Measurements from ENCODE around the gene ADGRA3. TPM values are rescaled to one million over a fixed set of nuclear protein-coding genes. Genes with fewer than 3 reads are reported as not detected.

The ADGRA3 gene
- total RNA-seq, 1 experiment from 2014 or later = 40.5 TPM

DNA sequence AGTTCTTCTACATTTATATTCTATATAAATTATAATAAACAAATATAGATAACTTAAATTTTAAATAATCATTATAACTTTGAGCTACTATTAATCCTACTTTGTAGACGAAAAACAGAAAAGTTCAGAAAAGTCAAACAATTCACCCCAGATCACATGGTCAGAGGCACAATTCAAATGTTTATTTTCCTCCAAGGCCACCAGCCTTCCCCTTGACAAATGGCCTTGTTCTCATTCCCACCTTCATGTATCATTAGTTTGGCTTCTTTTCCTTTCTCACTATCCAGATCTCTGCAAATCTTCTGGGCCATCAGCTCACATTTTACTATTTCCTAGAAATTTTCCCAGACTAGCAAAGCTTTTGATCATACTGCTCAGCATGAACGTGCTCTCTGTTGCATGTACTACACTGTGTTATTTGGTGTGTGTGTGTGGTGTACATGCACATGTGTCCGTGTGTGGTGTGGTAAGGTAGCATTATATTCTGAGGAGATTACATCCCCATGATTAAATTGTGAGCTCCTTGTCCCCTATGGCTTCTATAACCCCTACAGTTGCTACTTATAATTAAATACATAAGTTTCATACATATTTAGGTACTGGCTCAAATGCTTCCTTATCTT is 61.5 kb downstream of the ADGRA3 start:
- Mint-ChIP-seq H3K4me1 (peaks cover 28% of the 10 kb centered on the region), H3K36me3 (peaks cover 6% of the 10 kb centered on the region; the same call in 1 of the 2 replicates), H3K9me3 (no peaks in the 10 kb centered on the region), H3K27ac (no peak overlapping the region; the same call in 1 of the 2 replicates), H3K4me3 (no peak overlapping the region), H3K27me3 (ENCODE audit: low read depth) (no peaks in the 10 kb centered on the region)
- ChIA-PET CTCF (no interaction called here), POLR2A (no interaction called here)
- ATAC-seq (no peak), DNase-seq (ENCODE audit: low spot score) (no peak)
- TF ChIP-seq ZNF396 (CRISPR knock-in tag; IDR thresholded peaks at IDR 0.05; ENCODE audit: borderline replicate concordance) = no peak
- TF ChIP-seq ZNF232 (CRISPR knock-in tag; IDR thresholded peaks at IDR 0.05) = no peak
- TF ChIP-seq EMX1 (CRISPR knock-in tag; IDR thresholded peaks at IDR 0.05) = no peak
- TF ChIP-seq, protein P1, sequence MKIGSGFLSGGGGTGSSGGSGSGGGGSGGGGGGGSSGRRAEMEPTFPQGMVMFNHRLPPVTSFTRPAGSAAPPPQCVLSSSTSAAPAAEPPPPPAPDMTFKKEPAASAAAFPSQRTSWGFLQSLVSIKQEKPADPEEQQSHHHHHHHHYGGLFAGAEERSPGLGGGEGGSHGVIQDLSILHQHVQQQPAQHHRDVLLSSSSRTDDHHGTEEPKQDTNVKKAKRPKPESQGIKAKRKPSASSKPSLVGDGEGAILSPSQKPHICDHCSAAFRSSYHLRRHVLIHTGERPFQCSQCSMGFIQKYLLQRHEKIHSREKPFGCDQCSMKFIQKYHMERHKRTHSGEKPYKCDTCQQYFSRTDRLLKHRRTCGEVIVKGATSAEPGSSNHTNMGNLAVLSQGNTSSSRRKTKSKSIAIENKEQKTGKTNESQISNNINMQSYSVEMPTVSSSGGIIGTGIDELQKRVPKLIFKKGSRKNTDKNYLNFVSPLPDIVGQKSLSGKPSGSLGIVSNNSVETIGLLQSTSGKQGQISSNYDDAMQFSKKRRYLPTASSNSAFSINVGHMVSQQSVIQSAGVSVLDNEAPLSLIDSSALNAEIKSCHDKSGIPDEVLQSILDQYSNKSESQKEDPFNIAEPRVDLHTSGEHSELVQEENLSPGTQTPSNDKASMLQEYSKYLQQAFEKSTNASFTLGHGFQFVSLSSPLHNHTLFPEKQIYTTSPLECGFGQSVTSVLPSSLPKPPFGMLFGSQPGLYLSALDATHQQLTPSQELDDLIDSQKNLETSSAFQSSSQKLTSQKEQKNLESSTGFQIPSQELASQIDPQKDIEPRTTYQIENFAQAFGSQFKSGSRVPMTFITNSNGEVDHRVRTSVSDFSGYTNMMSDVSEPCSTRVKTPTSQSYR (CRISPR knock-in tag; IDR thresholded peaks at IDR 0.05) = no peak
- TF ChIP-seq SOX15 (CRISPR knock-in tag; IDR thresholded peaks at IDR 0.05) = no peak
- no peak for TF ChIP-seq NR1H2 (CRISPR knock-in tag; IDR thresholded peaks at IDR 0.05)
- no peak for TF ChIP-seq PRRX2 (CRISPR knock-in tag; IDR thresholded peaks at IDR 0.05)

DNA sequence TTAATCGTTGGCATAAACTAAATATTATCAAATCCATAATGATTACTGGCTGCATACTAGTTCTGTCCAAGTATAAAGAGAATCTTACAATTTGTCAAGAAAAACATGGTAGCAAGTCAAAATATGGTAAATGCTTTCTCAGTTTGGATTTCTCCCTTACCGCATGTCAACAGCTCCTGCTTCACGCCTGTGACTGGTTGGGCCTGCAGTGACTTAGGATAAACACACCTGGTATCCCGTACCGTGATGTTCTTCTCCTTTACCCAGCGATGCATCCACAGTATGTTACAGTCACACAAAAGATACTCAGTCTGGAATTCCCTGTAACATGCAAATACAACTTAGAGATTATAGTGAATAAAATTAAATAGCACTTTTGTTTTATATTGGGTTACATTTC is 71.1 kb downstream of the ADGRA3 start:
- H3K27me3 Mint-ChIP-seq (ENCODE audit: low read depth) = no peaks in the 10 kb centered on the region
- no peaks in the 10 kb centered on the region for H3K4me1 Mint-ChIP-seq
- ChIA-PET CTCF (interaction anchor here (1.5 kb wide), 1 partner anchor 10 kb away, joined by 6 read pairs; no protein-coding TSS in a partner anchor), POLR2A (no interaction called here)
- H3K36me3 Mint-ChIP-seq = peaks cover 54% of the 10 kb centered on the region
- H3K27ac Mint-ChIP-seq = no peak overlapping the region
- no peaks in the 10 kb centered on the region for H3K9me3 Mint-ChIP-seq
- ATAC-seq = no peak
- H3K4me3 Mint-ChIP-seq = no peak overlapping the region
- no peak for DNase-seq (ENCODE audit: low spot score)
- TF ChIP-seq, protein P2, sequence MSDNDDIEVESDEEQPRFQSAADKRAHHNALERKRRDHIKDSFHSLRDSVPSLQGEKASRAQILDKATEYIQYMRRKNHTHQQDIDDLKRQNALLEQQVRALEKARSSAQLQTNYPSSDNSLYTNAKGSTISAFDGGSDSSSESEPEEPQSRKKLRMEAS (CRISPR knock-in tag; IDR thresholded peaks at IDR 0.05) = no peak
- TF ChIP-seq, protein P3, sequence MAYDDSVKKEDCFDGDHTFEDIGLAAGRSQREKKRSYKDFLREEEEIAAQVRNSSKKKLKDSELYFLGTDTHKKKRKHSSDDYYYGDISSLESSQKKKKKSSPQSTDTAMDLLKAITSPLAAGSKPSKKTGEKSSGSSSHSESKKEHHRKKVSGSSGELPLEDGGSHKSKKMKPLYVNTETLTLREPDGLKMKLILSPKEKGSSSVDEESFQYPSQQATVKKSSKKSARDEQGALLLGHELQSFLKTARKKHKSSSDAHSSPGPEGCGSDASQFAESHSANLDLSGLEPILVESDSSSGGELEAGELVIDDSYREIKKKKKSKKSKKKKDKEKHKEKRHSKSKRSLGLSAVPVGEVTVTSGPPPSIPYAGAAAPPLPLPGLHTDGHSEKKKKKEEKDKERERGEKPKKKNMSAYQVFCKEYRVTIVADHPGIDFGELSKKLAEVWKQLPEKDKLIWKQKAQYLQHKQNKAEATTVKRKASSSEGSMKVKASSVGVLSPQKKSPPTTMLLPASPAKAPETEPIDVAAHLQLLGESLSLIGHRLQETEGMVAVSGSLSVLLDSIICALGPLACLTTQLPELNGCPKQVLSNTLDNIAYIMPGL (CRISPR knock-in tag; IDR thresholded peaks at IDR 0.05) = no peak

DNA sequence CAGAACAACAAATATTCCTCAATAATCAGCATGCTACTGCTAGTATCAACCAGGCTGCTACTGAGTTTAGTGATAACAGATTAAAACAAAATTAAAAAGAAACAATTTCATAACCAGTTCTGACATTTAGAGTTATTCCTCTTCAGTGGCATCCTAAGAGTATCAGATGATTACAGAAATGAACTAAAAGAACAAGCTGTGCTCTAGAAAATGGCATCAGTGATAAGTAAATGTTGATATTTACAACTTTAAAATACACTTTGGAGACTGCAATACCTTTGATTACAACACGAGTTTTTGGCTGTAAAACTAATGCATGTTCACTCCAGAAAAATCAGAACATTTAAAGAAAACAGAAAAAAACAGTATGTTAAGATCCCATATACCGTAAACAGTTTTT is 72.9 kb downstream of the ADGRA3 start:
- CTCF ChIA-PET = no interaction called here
- peaks cover 51% of the 10 kb centered on the region for H3K36me3 Mint-ChIP-seq
- ATAC-seq (no peak), DNase-seq (ENCODE audit: low spot score) (no peak)
- no peak overlapping the region for H3K27ac Mint-ChIP-seq
- H3K4me3 Mint-ChIP-seq = no peak overlapping the region
- no peaks in the 10 kb centered on the region for H3K4me1 Mint-ChIP-seq
- POLR2A ChIA-PET = no interaction called here
- H3K27me3 Mint-ChIP-seq (ENCODE audit: low read depth) = no peaks in the 10 kb centered on the region
- H3K9me3 Mint-ChIP-seq = no peaks in the 10 kb centered on the region
- TF ChIP-seq NFATC4 (CRISPR knock-in tag; IDR thresholded peaks at IDR 0.05) (no peak), RELA (CRISPR knock-in tag; IDR thresholded peaks at IDR 0.05; ENCODE audit: borderline replicate concordance) (no peak), NR3C1 (CRISPR knock-in tag; conservative IDR thresholded peaks at IDR 0.05; ENCODE audit: low read depth) (no peak), JAZF1 (CRISPR knock-in tag; IDR thresholded peaks at IDR 0.05) (no peak), HMGA2 (CRISPR knock-in tag; IDR thresholded peaks at IDR 0.05) (no peak), ATF1 (CRISPR knock-in tag; IDR thresholded peaks at IDR 0.05) (no peak), SMAD3 (CRISPR knock-in tag; IDR thresholded peaks at IDR 0.05; ENCODE audit: borderline replicate concordance) (no peak), MYBL2 (CRISPR knock-in tag; IDR thresholded peaks at IDR 0.05) (no peak), CREB1 (CRISPR knock-in tag; IDR thresholded peaks at IDR 0.05) (no peak), ZNF219 (CRISPR knock-in tag; IDR thresholded peaks at IDR 0.05; ENCODE audit: borderline replicate concordance) (no peak)
- TF ChIP-seq, protein P4, sequence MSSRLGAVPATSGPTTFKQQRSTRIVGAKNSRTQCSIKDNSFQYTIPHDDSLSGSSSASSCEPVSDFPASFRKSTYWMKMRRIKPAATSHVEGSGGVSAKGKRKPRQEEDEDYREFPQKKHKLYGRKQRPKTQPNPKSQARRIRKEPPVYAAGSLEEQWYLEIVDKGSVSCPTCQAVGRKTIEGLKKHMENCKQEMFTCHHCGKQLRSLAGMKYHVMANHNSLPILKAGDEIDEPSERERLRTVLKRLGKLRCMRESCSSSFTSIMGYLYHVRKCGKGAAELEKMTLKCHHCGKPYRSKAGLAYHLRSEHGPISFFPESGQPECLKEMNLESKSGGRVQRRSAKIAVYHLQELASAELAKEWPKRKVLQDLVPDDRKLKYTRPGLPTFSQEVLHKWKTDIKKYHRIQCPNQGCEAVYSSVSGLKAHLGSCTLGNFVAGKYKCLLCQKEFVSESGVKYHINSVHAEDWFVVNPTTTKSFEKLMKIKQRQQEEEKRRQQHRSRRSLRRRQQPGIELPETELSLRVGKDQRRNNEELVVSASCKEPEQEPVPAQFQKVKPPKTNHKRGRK (CRISPR knock-in tag; IDR thresholded peaks at IDR 0.05; ENCODE audit: borderline replicate concordance) = no peak
- TF ChIP-seq, protein P5, sequence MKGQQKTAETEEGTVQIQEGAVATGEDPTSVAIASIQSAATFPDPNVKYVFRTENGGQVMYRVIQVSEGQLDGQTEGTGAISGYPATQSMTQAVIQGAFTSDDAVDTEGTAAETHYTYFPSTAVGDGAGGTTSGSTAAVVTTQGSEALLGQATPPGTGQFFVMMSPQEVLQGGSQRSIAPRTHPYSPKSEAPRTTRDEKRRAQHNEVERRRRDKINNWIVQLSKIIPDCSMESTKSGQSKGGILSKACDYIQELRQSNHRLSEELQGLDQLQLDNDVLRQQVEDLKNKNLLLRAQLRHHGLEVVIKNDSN (CRISPR knock-in tag; IDR thresholded peaks at IDR 0.05) = no peak
- TF ChIP-seq, protein P3 (CRISPR knock-in tag; IDR thresholded peaks at IDR 0.05) = no peak
- TF ChIP-seq, protein P6, sequence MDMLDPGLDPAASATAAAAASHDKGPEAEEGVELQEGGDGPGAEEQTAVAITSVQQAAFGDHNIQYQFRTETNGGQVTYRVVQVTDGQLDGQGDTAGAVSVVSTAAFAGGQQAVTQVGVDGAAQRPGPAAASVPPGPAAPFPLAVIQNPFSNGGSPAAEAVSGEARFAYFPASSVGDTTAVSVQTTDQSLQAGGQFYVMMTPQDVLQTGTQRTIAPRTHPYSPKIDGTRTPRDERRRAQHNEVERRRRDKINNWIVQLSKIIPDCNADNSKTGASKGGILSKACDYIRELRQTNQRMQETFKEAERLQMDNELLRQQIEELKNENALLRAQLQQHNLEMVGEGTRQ (CRISPR knock-in tag; IDR thresholded peaks at IDR 0.05) = no peak
